ENCODE measurements around the gene SPSB4.

DNA sequence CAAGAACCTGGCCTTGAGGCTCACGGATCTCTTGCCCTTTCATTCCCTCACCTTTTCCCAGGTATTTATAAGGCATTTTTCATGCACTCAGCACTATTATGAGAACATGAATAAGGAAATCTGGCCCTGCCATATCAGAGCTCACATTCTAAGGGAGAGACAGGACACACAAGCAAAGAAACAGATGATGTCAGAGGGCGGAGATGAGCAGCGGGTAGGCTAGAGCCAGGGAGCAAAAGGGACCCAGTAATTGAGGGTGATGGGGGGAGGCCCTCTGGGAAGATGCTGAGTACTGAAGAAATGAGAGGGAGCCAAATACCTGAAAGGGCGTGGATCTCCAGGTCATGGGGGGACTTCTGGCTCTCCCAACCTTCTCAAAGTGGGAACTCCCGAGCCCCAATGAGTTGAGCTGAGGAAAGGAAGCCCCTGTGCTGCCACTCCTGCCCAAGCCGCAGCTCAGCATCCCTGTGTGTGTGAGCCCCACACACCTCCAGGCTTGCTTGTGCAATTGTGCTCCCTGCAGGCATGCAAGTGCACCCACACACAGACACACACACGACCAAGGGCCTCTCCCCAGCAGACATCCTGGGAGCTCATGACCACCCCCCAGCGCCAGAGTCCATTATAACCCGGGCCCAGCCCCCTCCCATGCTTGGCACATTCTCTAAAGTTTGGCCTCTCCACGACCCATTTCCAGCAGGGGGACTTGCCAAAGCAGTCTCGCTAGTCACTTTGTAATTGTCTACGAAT is 99.1 kb downstream of the SPSB4 start:
- TF ChIP-seq, protein P1, sequence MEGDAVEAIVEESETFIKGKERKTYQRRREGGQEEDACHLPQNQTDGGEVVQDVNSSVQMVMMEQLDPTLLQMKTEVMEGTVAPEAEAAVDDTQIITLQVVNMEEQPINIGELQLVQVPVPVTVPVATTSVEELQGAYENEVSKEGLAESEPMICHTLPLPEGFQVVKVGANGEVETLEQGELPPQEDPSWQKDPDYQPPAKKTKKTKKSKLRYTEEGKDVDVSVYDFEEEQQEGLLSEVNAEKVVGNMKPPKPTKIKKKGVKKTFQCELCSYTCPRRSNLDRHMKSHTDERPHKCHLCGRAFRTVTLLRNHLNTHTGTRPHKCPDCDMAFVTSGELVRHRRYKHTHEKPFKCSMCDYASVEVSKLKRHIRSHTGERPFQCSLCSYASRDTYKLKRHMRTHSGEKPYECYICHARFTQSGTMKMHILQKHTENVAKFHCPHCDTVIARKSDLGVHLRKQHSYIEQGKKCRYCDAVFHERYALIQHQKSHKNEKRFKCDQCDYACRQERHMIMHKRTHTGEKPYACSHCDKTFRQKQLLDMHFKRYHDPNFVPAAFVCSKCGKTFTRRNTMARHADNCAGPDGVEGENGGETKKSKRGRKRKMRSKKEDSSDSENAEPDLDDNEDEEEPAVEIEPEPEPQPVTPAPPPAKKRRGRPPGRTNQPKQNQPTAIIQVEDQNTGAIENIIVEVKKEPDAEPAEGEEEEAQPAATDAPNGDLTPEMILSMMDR (IDR thresholded peaks at IDR 0.05), result no peak
- TF ChIP-seq EP300 (IDR thresholded peaks at IDR 0.05), result no peak

All from ovary (tissue), 3 donors.